Fibroblast of villous mesenchyme (primary cell): ENCODE data around the gene CRKL. TPM values are rescaled to one million over a fixed set of nuclear protein-coding genes. Genes with fewer than 3 reads are reported as not detected.

ENCODE experiments used
- DNase-seq: peaks from one replicate; pipeline ENCODE4 v3.0.0-alpha.2; 2010; ENCODE audit warnings: low read depth
- H3K4me3 ChIP-seq: 2 replicates; pipeline ENCODE4 v1.5.1; 2011; ENCODE audit warnings: low read depth, mild to moderate bottlenecking, low read length
- CTCF ChIP-seq: IDR thresholded peaks from 2 replicates; pipeline ENCODE4 v1.5.1; 2012; ENCODE audit warnings: low read depth, mild to moderate bottlenecking, low read length; ENCODE audit not compliant: insufficient read depth
- total RNA-seq: library from RNA; depleted of rRNA; stranded (reverse); fragments of >200 nt; gene quantifications from 2 replicates; pipeline ENCODE4 v1.2.3, GENCODE V29; 2012

CRKL gene
- total RNA-seq, 1 donor, result 57.4 TPM

- no peak overlapping the region for H3K4me3 ChIP-seq
- DNase-seq, result no peak
- no peak for TF ChIP-seq CTCF
Observed at GRCh38 chr22:20992056-20992442, 74.8 kb downstream of the CRKL start.

GRCh38 chr22:20992456-20993303, 75.5 kb downstream of the CRKL start:
- no peak for DNase-seq
- no peak overlapping the region for H3K4me3 ChIP-seq
- TF ChIP-seq CTCF, result no peak

- TF ChIP-seq CTCF, result no peak
- no peak overlapping the region for H3K4me3 ChIP-seq
- DNase-seq, result no peak
Observed at GRCh38 chr22:20993304-20994127, 76.3 kb downstream of the CRKL start.

- TF ChIP-seq CTCF, result no peak
- DNase-seq, result no peak
- no peak overlapping the region for H3K4me3 ChIP-seq
Observed at GRCh38 chr22:20994128-20994901, 77.1 kb downstream of the CRKL start.

GRCh38 chr22:20994902-20995241, 77.7 kb downstream of the CRKL start:
- no peak for TF ChIP-seq CTCF
- no peak overlapping the region for H3K4me3 ChIP-seq
- no peak for DNase-seq

- no peak for TF ChIP-seq CTCF
- no peak overlapping the region for H3K4me3 ChIP-seq
- DNase-seq, result no peak
Observed at GRCh38 chr22:20995329-20996030, 78.3 kb downstream of the CRKL start.
